Testis (tissue), 2 donors: ENCODE results near the gene ADGRD1.

Source experiments
- POLR2A ChIP-seq: fragments of 450-650 bp; IDR thresholded peaks from one replicate; pipeline ENCODE4 v1.6.1; 2017; ENCODE audit warnings: antibody characterized with exemption, mild to moderate bottlenecking, moderate library complexity
- TF ChIP-seq, protein P1 (sequence below), 3 experiments: fragments of 450-650 bp in 2 of 3; fragments of 200-600 bp in 1 of 3; sonication (generic) in 1 of 3; IDR thresholded peaks; one replicate each; pipeline ENCODE4 v1.5.1; 2016 to 2019; ENCODE audit warnings: antibody characterized with exemption in 3 of 3, mild to moderate bottlenecking in 2 of 3, moderate library complexity in 1 of 3

DNA sequence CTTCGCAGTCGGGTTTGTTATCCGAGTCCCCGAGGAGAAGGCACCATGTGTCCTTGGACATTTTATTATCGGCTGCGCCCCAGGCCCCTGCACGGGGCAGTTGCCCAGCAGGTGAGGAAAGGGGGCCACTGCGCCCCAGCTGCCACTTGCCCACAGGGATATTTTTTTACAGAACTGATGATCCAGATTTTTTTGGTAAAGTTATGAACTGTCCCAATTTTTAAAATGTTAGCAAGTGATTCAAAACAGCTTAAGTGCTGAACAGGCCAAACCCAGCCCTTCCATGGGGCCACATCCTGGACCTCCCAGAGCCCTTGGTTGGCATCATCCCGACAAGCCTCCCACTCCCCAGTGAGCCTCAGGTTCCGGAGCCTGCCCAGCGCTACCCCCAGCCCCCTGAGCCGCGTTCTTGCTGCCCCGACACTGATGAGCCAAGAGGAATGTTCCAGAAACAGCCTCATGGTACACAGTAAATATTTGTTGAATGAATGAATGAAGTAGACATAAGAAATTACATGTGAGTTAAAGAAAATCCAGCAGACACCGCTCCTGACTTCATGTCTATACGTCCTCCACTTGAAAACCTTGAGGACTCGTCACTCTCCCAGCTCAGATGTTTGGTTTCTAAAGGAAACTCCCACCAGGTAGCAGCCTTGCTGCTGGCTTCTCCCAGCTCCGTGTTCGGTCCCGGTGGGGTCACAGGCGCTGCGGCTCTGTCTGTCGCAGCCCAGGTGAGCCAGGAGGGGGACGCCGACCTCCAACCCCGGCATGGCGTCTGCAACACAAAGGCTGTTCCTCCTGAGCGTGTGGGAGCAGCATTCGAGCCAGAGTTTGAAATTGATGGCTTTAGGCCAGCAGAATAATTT lies 88.5 kb downstream of the ADGRD1 start:
- TF ChIP-seq, protein P1, sequence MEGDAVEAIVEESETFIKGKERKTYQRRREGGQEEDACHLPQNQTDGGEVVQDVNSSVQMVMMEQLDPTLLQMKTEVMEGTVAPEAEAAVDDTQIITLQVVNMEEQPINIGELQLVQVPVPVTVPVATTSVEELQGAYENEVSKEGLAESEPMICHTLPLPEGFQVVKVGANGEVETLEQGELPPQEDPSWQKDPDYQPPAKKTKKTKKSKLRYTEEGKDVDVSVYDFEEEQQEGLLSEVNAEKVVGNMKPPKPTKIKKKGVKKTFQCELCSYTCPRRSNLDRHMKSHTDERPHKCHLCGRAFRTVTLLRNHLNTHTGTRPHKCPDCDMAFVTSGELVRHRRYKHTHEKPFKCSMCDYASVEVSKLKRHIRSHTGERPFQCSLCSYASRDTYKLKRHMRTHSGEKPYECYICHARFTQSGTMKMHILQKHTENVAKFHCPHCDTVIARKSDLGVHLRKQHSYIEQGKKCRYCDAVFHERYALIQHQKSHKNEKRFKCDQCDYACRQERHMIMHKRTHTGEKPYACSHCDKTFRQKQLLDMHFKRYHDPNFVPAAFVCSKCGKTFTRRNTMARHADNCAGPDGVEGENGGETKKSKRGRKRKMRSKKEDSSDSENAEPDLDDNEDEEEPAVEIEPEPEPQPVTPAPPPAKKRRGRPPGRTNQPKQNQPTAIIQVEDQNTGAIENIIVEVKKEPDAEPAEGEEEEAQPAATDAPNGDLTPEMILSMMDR (IDR thresholded peaks at IDR 0.05), result no peak
- TF ChIP-seq POLR2A, result no peak
